ENCODE data around the gene NGLY1.

GRCh38 chr3:25693238-25693637, 90.0 kb downstream of the NGLY1 start:
- no peak for TF ChIP-seq POLR2AphosphoS5 (IDR thresholded peaks at IDR 0.05)
- TF ChIP-seq, protein P1, sequence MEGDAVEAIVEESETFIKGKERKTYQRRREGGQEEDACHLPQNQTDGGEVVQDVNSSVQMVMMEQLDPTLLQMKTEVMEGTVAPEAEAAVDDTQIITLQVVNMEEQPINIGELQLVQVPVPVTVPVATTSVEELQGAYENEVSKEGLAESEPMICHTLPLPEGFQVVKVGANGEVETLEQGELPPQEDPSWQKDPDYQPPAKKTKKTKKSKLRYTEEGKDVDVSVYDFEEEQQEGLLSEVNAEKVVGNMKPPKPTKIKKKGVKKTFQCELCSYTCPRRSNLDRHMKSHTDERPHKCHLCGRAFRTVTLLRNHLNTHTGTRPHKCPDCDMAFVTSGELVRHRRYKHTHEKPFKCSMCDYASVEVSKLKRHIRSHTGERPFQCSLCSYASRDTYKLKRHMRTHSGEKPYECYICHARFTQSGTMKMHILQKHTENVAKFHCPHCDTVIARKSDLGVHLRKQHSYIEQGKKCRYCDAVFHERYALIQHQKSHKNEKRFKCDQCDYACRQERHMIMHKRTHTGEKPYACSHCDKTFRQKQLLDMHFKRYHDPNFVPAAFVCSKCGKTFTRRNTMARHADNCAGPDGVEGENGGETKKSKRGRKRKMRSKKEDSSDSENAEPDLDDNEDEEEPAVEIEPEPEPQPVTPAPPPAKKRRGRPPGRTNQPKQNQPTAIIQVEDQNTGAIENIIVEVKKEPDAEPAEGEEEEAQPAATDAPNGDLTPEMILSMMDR (IDR thresholded peaks at IDR 0.05), result no peak
- TF ChIP-seq POLR2A (IDR thresholded peaks at IDR 0.05), result no peak

Data from upper lobe of left lung (tissue), 4 donors.